Stimulated activated CD8-positive, alpha-beta memory T cell treated with anti-CD3 and anti-CD28 coated beads, Interleukin-2, amount 100 ng/mL, for 48 hours (primary cell): ENCODE measurements around the gene CYFIP1.

ENCODE experiments used
- DNase-seq, 2 donors: peaks; one replicate each; pipeline ENCODE4 v3.0.0-alpha.2; 2020; ENCODE audit warnings: low read depth in 2 of 2

The CYFIP1 gene

DNA sequence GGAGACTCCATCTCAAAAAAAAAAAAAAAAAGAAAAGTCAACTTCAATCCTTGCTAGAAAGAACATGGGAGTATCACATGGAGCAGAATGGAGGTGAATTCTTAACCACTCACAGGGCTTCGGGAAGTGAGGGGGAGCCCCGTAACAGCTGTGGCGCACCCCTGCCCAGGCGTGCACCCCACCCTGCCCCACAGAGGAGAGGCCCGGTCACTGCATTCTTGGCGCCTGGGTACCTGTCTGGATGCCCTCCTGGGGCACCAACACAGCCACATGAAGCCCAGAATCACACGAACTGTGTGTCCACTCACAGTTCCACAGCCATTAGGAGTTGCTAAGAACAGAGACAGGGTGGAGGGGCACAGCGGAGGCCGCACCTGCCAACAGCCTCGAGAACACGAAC is 89.9 kb downstream of the CYFIP1 start:
- no peak for DNase-seq

GRCh38 chr15:22889146-22889818 is 90.9 kb downstream of the CYFIP1 start:
- DNase-seq, result no peak

DNA sequence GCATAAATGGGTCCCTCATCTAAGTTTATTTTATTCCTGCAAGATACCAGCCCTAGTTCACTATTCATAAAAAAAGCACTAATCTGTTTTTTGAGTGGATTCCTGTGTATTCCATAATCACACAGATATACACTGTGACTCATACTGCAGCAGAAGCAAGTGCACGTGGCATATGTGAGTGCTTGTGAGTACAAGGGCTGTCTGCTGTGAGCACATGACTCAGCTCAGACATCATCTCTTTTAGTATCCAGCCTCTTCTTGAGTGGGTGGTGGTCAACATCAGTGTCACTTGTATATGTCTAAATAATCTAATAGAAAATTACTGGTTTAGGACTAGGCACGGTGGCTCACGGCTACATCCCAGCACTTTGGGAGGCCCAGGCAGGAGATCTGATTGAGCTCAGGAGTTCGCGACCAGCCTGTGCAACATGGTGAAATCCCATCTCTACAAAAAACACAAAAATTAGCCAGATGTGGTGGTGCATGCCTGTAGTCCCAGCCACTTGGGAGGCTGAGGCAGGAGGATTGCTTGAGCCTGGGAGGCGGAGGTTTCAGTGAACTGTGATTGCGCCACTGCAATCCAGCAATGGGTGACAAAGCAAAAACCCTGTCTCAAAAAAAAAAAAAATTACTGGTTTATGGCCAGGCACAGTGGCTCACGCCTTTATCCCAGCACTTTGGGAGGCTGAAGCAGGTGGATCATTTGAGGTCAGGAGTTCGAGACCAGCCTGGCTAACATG is 91.9 kb downstream of the CYFIP1 start:
- no peak for DNase-seq

GRCh38 chr15:22887157-22887951 is 92.8 kb downstream of the CYFIP1 start:
- DNase-seq, result no peak

GRCh38 chr15:22885120-22885519 is 95.0 kb downstream of the CYFIP1 start:
- no peak for DNase-seq

DNA sequence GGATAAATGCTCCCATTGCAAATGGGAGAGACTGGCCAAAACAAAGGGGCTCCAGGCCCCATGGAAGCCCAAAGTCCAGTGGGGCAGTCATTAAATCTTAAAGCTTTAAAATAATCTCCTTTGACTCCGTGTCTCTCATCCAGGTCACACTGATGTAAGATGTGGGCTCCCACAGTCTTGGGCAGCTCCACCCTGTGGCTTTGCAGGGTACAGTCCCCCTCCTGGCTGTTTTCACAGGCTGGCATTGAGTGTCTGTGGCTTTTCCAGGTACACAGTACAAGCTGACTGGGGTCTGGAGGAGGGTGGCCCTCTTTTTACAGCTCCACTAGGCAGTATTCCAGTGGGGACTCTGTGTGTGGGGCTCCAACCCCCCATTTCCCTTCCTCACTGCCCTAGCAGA is 95.8 kb downstream of the CYFIP1 start:
- no peak for DNase-seq

- no peak for DNase-seq
These were observed 97.0 kb downstream of the CYFIP1 start for GRCh38 chr15:22883196-22883595.

DNA sequence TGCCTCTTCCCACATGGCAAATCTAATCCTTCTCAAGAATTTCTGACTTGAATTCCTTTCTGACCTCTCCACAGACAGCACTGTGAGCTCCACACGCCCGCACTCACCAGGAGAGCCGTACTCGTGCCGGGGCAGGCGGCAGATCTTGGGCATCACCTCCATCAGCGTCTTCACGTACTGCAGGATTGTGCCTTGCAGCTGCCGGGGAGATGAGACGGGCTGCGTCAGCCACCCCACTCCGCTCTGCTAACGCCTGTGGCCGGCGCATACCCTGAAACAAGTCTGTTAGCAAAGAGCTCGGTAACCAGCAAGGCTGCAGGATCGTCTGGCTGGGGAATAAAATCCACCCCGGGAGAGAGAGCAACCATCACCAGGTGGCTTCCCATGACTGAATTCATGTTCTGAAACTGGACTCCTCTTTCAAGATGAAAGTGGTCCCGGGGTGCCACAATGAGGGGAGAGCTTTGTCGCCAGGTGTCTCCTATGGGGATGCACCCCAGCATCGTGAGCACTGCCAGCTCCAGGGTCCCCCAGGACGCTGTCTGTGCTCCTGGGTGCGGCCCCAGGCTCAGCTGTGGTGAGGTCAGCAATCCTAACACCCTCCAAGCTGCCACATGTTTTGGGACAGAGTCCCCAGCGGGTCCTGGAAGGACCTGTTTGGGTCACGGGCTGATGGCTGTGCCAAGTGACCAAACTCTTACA is 98.3 kb downstream of the CYFIP1 start:
- DNase-seq, result no peak

DNA sequence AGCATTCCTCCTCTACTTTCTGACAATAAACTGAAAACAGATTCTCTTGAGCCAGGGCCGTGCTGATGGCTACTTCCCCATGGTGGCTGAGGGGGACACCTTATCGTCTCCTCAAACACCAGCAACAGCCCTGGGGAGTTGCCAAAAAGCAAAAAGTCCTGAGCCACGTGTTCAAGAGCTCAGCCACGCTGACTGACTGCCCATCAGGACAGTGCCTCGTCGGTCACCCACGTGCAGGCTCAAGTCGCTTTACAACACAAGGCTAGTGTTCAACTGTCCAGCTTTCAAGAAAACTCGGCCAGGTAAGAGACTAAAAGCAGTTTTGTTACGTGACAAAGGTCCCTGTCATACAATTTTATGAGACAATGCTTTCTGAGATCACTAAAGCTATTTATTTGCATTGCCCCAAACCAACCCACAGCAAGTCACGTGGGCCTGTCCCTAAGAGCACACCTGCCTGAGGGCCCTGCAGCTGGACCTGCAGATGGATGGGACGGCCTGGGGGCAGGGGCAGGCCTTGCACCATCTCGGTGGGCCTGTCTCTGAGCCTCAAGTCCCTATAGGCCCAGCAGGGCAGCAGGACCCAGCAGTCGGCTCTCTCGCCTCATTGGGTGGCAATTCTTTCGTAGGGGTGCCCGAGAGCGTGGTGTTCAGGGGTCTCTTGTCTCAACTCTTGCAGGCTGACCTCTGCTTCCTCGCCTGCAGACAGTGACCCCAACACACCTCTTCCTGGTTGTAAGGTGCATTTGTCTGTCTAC is 99.0 kb downstream of the CYFIP1 start:
- DNase-seq, result no peak

DNA sequence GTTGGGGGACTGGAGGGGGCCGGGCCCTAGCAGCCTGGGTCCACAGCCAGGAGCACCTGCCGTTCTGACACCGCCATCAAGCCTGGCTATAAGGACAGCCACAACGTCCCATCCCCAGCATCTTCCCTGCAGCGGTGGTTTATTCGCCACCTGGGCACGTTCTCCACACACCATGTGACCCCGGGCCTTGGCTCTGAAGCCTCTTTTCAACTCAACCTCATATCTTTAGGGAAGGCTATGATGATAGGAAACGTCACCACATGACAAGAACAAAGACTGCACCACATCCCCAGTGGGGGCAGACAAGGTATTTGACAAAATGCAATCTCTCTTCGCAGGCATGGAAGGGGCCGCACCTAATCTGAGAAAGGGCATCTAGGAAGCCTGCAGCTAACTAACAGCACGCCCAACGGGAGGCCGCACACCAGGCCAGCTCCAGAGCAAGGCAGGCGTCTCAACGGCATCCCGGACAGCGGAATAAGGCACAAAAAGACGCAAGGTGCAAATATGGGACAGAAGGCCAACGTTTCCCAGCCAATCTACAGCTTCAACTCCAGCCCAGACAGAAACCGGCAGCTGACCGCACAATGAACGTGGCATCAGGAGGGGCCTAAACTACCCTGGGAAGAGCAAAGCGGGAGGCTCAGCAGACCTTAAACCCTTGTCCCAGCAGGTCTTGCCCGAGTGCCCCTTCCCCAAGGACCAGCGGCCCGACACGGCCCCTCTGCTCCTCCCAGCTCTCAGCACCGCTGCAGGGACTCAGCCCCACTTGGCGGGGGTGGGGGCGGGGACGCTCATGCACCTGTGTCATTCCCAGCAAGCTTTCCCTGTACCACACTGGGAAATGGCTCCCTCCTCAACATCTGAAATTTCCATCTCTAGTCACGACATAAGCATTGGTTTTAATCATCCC is 99.8 kb downstream of the CYFIP1 start:
- no peak for DNase-seq

DNA sequence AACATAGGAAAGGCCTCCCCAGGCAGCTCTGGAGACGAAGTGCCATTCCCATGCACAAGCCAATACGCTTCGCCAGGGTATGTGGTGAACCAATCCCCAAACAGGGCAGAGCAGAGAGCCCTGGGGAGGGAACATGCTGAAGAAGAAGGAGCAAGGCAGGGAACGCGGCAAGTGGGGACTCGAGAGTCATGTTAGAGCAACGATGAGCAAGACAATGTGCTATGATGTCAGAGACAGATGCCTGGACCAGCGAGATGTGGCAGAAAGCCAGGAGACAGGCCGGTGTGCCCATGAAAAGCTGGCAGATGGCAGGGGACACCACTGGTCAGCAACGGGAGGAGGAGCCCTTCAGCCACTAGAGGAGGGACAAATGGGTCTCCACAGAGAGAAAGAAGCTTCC is 102.1 kb downstream of the CYFIP1 start:
- no peak for DNase-seq

DNA sequence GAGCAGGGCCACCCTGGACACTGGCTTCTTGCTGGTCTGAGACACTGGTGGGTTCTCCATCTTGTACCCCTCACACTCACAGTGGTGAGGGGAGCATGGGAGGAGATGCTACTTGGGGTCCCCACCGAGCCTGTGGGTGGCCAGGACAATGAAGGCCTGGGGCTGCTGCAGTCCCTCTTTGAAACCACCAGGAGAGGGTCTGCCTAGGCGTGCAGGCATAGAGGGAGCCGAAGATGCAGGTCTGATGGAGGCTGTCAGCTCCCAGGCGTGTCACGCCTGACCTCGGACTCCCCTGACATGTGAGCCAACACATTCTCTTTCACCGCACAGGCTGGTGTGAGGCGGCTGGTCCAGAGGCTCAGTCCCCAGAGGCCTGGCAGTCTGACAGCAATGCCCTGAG is 102.6 kb downstream of the CYFIP1 start:
- no peak for DNase-seq

- no peak for DNase-seq
These were observed 103.1 kb downstream of the CYFIP1 start for GRCh38 chr15:22877117-22877516.

DNA sequence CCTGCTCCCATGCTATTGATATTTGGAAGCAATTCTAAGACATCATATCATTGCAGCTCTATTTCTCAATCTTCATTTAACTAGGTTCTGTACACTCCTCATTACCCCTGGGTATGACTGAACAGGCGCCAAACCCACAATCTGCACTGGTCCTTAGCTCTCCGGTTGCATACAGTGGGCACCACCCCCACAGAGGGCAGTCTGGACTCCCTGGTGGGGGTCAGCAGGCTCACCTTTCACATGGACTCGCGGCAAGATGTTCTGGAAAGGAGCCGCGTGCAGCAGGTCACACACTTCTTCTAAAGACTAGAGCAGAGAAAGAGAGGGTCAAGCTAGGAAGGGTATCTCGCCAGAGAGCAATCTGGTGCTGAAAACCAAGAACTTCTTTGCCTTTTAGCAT is 105.2 kb downstream of the CYFIP1 start:
- no peak for DNase-seq

GRCh38 chr15:22874256-22874655 is 105.9 kb downstream of the CYFIP1 start:
- no peak for DNase-seq

- no peak for DNase-seq
These were observed 106.3 kb downstream of the CYFIP1 start for GRCh38 chr15:22873841-22874240.

DNA sequence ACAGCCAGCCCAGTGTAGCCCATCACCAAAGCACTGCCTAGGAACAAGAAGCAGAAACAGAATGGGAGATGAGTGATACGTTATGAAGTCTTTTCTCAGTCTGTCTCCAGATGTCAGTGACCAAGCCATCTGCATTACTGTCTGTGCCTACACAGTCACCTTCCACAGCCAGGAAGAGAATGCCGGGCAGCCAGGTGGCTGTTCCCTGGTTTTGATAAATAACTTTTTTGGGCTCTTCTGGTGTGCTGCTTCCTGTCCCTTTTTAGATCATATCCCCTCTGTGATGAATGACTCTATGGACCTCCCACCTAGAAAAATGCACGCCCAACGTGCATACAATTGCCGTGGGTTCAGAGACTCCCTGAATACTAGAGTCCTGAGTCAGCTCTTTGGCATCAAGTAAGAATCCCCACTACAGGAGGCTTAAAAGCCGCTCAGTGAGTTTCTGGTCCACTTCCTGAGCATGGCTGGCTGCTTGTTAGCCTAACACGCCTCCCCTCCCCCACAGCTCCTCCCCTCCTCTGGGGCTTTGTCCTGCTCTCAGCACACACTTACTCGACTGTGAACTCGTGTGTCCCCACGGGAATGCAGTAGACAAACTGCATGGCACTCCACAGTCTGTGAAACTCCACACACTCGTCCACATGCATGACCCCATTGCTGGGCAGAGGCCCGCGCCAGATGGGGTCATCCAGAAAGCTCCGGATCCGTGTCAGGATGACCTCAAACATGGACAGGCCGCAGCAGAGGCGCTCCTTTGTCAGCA is 107.0 kb downstream of the CYFIP1 start:
- DNase-seq, result no peak

DNA sequence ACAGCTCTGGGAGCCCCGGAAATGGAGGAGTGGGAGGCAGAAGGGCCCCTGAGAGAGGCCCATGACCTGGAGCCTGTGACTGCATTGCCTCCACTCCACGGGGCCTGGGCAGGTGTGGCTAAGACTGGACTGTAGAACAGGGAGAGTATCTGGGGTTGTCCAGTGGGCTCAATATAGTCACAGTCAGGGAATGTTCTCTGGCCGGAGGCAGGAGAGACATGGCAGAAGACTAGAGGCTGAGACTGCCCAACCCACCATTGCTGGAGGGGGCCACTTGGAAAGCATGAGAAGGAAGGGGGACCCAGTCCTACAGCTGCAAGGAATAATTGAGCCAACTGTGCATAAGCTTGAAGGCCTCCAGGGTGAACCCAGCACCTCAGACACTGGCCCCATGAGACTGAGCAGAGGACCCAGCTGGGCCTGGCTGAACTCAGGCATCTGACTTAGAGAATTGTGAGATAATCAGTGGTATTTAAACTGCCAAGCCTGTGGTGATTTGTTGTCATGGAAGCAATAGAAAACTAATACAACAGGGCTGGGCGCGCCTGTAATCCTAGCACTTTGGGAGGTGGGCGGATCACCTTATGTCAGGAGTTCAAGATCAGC is 108.6 kb downstream of the CYFIP1 start:
- no peak for DNase-seq

DNA sequence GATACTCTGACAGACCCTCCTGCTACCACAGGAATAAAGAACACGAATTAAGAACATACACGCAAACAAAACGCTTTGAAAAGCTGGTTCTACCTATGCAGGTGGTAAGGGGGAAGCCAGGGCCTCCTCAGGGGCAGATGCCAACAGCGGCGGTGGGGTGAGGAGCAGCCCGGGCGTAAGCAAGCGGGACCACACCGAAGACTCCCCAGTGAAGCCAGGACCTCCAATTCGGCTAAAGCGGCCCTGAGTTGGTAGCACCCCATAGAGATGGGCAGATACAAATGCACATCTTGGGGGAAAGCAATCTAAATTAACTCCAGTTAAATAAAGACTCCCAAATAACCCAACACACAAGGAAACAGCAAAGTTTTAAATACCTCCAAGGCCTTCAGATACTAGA is 109.3 kb downstream of the CYFIP1 start:
- DNase-seq, result no peak
